RWPE2 (cell line): ENCODE data around the gene FKBP2.

Source experiments
- ATAC-seq: fragments of 200-7000 bp; cut with Tn5 transposase; 3 replicates; pipeline ENCODE4 v1.9.1; 2021; ENCODE audit warnings: low read depth
- DNase-seq: peaks from one replicate; pipeline ENCODE4 v3.0.0-alpha.2; 2020; ENCODE audit warnings: low spot score
- H3K27ac ChIP-seq: fragments of 450-650 bp; 2 replicates; pipeline ENCODE4 v1.5.1; 2017; ENCODE audit warnings: mild to moderate bottlenecking; ENCODE audit not compliant: poor library complexity, severe bottlenecking
- H3K27me3 ChIP-seq: fragments of 250-450 bp; sonication (Bioruptor Pico); 2 replicates; pipeline ENCODE4 v1.5.1; 2021; ENCODE audit warnings: mild to moderate bottlenecking, moderate library complexity; ENCODE audit not compliant: insufficient read depth, poor library complexity, severe bottlenecking
- H3K36me3 ChIP-seq: fragments of 250-450 bp; sonication (Bioruptor Pico); 2 replicates; pipeline ENCODE4 v1.5.1; 2020; ENCODE audit warnings: low read depth, mild to moderate bottlenecking, moderate library complexity
- H3K4me1 ChIP-seq: fragments of 250-450 bp; sonication (Bioruptor Pico); 2 replicates; pipeline ENCODE4 v1.5.1; 2021; ENCODE audit warnings: mild to moderate bottlenecking, moderate library complexity; ENCODE audit not compliant: insufficient read depth, poor library complexity, severe bottlenecking
- H3K4me3 ChIP-seq: fragments of 250-450 bp; sonication (Bioruptor Pico); 2 replicates; pipeline ENCODE4 v1.5.1; 2021; ENCODE audit warnings: mild to moderate bottlenecking, moderate library complexity; ENCODE audit not compliant: severe bottlenecking
- H3K9me3 ChIP-seq: fragments of 250-450 bp; sonication (Bioruptor Pico); 2 replicates; pipeline ENCODE4 v1.5.1; 2021; ENCODE audit warnings: mild to moderate bottlenecking, moderate library complexity; ENCODE audit not compliant: severe bottlenecking
- TF ChIP-seq, protein P1 (sequence below): fragments of 450-650 bp; IDR thresholded peaks from one replicate; pipeline ENCODE4 v1.5.1; 2017; ENCODE audit warnings: mild to moderate bottlenecking, moderate library complexity; ENCODE audit not compliant: poor library complexity, severe bottlenecking

Gene FKBP2

DNA sequence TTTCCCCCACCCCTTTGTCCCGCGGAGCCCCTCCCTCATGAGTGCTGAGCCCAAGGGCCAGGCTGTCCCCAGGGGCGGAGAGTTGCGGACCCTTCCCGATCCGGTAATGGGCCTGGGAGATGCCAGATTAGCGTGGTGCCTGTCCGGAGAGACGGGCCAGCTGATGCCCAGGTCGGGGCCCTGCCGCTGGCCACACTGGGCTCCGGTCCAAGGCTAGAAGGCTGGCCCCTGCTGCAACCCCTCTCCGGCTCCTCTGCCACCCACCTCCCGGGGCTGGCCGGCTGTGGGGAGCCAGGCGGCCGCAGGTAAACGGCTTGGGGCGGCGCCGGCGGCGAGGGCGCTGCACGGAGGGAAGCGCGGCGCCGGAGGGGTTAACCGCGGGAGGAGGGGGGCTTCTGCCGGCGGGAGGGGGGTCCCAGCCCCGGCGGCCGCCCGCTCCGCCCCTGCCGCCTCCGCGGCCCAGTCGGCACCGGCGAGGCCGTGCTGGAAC is 50.4 kb downstream of the FKBP2 start, which contains the start of gene KCNK4:
Gene KCNK4, plus strand, starts transcription at position 41 of the 490 bp plus-strand sequence. CDS start 1,717 bp downstream, outside the sequence.
- Histone ChIP-seq H3K27ac (no peak within 1 kb of the TSS), H3K27me3 (peaks cover 30% of the 10 kb centered on the region), H3K4me3 (no peak within 1 kb of the TSS), H3K9me3 (no peaks in the 10 kb centered on the region), H3K36me3 (no peaks in the 10 kb centered on the region), H3K4me1 (no peaks in the 10 kb centered on the region)
- DNase-seq (no peak), ATAC-seq (no peak)
- TF ChIP-seq, protein P1, sequence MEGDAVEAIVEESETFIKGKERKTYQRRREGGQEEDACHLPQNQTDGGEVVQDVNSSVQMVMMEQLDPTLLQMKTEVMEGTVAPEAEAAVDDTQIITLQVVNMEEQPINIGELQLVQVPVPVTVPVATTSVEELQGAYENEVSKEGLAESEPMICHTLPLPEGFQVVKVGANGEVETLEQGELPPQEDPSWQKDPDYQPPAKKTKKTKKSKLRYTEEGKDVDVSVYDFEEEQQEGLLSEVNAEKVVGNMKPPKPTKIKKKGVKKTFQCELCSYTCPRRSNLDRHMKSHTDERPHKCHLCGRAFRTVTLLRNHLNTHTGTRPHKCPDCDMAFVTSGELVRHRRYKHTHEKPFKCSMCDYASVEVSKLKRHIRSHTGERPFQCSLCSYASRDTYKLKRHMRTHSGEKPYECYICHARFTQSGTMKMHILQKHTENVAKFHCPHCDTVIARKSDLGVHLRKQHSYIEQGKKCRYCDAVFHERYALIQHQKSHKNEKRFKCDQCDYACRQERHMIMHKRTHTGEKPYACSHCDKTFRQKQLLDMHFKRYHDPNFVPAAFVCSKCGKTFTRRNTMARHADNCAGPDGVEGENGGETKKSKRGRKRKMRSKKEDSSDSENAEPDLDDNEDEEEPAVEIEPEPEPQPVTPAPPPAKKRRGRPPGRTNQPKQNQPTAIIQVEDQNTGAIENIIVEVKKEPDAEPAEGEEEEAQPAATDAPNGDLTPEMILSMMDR: no peak

DNA sequence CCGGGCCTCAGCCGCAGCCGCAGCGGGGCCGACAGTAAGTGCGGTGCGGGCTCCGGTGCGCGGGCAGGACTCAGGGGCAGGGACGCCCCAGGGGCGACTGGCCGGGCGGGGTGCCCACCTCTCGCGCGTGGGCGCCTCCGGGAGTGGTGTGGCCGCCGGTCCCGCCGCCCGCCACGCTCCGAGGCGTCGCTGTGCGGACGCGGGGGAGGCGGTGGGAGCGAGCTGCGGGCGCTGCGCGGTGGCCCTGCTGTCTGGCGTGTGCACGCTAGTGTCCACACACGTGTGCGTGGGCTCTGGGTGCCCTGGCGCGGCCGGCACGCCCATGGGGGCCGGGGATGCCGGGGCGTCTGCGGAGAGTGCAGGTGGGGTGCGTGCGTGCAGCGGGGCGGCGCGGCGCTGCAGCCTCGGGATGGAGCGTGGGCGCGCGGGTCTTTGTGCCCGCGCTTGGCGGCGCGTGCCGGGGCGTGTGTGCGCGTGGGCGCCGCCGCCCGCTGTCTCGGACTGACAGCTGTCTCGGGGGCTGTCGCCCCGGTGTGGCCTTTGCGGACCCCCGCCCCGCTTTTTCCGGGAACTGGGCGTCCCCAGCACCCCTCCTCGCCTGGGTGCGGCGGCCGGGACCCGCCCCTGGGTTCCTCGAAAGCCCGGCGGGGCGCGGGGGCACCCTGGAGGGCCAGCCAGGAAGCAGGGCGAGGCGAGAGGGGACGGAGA is 51.0 kb downstream of the FKBP2 start:
- no peak for DNase-seq
- H3K27me3 ChIP-seq: peaks cover 30% of the 10 kb centered on the region
- TF ChIP-seq, protein P1: no peak
- H3K27ac ChIP-seq: no peak overlapping the region
- H3K4me3 ChIP-seq: no peak overlapping the region
- H3K4me1 ChIP-seq: no peaks in the 10 kb centered on the region
- 0 out of 3 replicates have a peak, but pooled peaks have one; percentile 13 for ATAC-seq
- no peaks in the 10 kb centered on the region for H3K36me3 ChIP-seq
- no peaks in the 10 kb centered on the region for H3K9me3 ChIP-seq

DNA sequence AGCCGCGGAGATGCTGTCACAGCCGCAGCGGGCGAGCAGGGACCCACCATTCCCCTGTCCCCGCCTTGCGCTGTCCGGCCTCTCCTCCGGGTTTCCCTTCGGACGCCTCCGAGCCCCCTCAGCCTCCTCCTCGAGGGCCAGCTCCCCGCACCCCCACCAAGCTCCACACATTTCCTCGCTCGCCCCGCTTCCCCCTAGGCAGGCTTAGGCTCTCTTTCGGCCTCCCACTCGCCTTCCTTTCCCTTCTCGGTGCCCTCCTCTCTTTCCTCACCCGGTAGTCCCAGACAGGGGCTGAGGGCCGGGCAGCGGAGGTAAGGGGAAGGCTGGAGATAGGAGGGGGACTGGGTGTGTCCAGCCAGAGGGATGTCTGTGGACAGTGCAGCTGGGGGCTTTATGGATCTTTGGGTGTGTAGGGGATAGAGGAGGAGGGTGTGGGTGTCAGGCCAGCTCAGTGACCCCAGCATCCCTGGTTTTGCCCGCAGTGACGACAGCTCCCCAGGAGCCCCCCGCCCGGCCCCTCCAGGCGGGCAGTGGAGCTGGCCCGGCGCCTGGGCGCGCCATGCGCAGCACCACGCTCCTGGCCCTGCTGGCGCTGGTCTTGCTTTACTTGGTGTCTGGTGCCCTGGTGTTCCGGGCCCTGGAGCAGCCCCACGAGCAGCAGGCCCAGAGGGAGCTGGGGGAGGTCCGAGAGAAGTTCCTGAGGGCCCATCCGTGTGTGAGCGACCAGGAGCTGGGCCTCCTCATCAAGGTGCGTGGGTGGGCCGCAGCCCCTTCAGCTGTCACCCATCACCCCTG is 51.8 kb downstream of the FKBP2 start:
- Histone ChIP-seq H3K4me1 (no peaks in the 10 kb centered on the region), H3K36me3 (no peaks in the 10 kb centered on the region), H3K9me3 (no peaks in the 10 kb centered on the region), H3K4me3 (no peak overlapping the region), H3K27ac (no peak overlapping the region), H3K27me3 (peaks cover 30% of the 10 kb centered on the region)
- no peak for ATAC-seq
- DNase-seq: no peak
- TF ChIP-seq, protein P1: no peak
